ENCODE data around the gene BACE2. TPM values are rescaled to one million over a fixed set of nuclear protein-coding genes. Genes with fewer than 3 reads are reported as not detected.

The BACE2 gene
- total and polyA plus RNA-seq, 2 of the 13 experiments (the other 11 are each of a cell fraction or from before 2014, with no cell fraction given), result 0.07 to 0.11 TPM

DNA sequence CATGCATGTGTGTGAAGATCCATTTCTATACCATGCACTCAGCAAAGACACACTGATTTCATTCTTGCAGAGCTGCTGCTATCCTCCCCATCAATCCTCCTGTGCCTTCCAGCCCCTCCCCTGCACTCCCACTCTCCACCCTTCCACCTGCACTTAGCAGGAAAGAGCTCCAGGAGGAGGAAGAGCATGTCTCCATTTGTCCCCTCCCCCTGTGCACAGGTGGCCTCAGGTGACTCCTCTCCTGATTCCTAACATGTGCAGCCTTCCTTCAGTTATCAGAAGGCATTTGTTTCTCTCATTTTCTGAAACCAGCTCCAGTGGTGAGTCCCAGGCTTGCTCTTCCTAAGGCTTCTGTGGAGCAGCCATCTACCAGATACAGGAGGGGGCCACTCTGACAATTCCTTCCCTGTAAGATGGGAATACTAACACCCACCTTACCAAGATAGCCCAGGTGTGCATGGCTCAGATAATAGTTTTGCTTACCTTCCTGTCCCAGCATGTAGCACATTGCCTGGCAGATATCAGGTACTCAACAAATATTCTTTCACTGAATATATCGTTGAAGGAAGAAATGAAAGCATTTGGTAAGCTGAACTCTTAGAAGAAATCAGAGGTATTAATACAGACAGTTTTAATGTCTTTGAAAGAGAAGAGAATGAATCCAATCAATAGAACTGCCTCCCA is 126.7 kb downstream of the BACE2 start:
- no peak overlapping the region for H3K4me3 ChIP-seq (replicated peaks in 1 of 3; ENCODE audit: insufficient read depth in 1 of 3, low read depth in 2 of 3, low read length in 3 of 3)
- in situ Hi-C loops (cut with HindIII; ENCODE audit: extremely low pct_ligation_motif_present, low pct_unique_long_range_greater_than_20kb), result no loop called here
- no peaks in the 10 kb centered on the region for H3K79me2 ChIP-seq (ENCODE audit: insufficient read depth, low read length)
- no peak overlapping the region for H2AFZ ChIP-seq (ENCODE audit: low read length)
- CTCF ChIA-PET (ENCODE audit: low intra/inter-chr PET ratio, low total read pairs), result no interaction called here
- no peak overlapping the region for H3K9ac ChIP-seq (ENCODE audit: insufficient read depth, low read depth, low read length)
- no peak overlapping the region for H3K27ac ChIP-seq (ENCODE audit: extremely low read length, insufficient read depth, low read length)
- H3K27me3 ChIP-seq (ENCODE audit: control insufficient read depth in 1 of 2, insufficient read depth in 2 of 2, low read length in 2 of 2), result peaks cover 0 to 4% of the 10 kb centered on the region in 2 experiments; a peak in 1 of 5 replicates
- no TSS peak for BruUV-seq (replicated peaks)
- no peak for ATAC-seq
- H3K4me2 ChIP-seq (ENCODE audit: low read depth, low read length), result no peak overlapping the region
- H3K4me1 ChIP-seq (ENCODE audit: insufficient read depth, low read length), result peaks cover 6% of the 10 kb centered on the region; the same call in 1 of the 2 replicates
- TF ChIP-seq, protein P1, sequence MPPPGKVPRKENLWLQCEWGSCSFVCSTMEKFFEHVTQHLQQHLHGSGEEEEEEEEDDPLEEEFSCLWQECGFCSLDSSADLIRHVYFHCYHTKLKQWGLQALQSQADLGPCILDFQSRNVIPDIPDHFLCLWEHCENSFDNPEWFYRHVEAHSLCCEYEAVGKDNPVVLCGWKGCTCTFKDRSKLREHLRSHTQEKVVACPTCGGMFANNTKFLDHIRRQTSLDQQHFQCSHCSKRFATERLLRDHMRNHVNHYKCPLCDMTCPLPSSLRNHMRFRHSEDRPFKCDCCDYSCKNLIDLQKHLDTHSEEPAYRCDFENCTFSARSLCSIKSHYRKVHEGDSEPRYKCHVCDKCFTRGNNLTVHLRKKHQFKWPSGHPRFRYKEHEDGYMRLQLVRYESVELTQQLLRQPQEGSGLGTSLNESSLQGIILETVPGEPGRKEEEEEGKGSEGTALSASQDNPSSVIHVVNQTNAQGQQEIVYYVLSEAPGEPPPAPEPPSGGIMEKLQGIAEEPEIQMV (CRISPR knock-in tag; IDR thresholded peaks at IDR 0.05; ENCODE audit: low read depth), result no peak
- TF ChIP-seq, protein P2, sequence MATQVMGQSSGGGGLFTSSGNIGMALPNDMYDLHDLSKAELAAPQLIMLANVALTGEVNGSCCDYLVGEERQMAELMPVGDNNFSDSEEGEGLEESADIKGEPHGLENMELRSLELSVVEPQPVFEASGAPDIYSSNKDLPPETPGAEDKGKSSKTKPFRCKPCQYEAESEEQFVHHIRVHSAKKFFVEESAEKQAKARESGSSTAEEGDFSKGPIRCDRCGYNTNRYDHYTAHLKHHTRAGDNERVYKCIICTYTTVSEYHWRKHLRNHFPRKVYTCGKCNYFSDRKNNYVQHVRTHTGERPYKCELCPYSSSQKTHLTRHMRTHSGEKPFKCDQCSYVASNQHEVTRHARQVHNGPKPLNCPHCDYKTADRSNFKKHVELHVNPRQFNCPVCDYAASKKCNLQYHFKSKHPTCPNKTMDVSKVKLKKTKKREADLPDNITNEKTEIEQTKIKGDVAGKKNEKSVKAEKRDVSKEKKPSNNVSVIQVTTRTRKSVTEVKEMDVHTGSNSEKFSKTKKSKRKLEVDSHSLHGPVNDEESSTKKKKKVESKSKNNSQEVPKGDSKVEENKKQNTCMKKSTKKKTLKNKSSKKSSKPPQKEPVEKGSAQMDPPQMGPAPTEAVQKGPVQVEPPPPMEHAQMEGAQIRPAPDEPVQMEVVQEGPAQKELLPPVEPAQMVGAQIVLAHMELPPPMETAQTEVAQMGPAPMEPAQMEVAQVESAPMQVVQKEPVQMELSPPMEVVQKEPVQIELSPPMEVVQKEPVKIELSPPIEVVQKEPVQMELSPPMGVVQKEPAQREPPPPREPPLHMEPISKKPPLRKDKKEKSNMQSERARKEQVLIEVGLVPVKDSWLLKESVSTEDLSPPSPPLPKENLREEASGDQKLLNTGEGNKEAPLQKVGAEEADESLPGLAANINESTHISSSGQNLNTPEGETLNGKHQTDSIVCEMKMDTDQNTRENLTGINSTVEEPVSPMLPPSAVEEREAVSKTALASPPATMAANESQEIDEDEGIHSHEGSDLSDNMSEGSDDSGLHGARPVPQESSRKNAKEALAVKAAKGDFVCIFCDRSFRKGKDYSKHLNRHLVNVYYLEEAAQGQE (IDR thresholded peaks at IDR 0.05; ENCODE audit: borderline replicate concordance in 1 of 2, low read depth in 1 of 2, low read length in 2 of 2), result no peak
- no peak for TF ChIP-seq ZNF180 (CRISPR knock-in tag; IDR thresholded peaks at IDR 0.05; ENCODE audit: borderline replicate concordance, low read depth)
- TF ChIP-seq, protein P3, sequence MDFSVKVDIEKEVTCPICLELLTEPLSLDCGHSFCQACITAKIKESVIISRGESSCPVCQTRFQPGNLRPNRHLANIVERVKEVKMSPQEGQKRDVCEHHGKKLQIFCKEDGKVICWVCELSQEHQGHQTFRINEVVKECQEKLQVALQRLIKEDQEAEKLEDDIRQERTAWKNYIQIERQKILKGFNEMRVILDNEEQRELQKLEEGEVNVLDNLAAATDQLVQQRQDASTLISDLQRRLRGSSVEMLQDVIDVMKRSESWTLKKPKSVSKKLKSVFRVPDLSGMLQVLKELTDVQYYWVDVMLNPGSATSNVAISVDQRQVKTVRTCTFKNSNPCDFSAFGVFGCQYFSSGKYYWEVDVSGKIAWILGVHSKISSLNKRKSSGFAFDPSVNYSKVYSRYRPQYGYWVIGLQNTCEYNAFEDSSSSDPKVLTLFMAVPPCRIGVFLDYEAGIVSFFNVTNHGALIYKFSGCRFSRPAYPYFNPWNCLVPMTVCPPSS (IDR thresholded peaks at IDR 0.05), result no peak
- TF ChIP-seq GABPB1 (CRISPR knock-in tag; IDR thresholded peaks at IDR 0.05), result no peak
- TF ChIP-seq GTF3A (CRISPR knock-in tag; conservative IDR thresholded peaks at IDR 0.05), result no peak
- TF ChIP-seq REPIN1 (CRISPR knock-in tag; IDR thresholded peaks at IDR 0.05; ENCODE audit: borderline replicate concordance, low read depth), result no peak
- TF ChIP-seq, protein P4, sequence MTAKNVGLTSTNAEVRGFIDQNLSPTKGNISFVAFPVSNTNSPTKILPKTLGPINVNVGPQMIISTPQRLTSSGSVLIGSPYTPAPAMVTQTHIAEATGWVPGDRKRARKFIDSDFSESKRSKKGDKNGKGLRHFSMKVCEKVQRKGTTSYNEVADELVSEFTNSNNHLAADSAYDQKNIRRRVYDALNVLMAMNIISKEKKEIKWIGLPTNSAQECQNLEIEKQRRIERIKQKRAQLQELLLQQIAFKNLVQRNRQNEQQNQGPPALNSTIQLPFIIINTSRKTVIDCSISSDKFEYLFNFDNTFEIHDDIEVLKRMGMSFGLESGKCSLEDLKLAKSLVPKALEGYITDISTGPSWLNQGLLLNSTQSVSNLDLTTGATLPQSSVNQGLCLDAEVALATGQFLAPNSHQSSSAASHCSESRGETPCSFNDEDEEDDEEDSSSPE (CRISPR knock-in tag; IDR thresholded peaks at IDR 0.05), result no peak
- TF ChIP-seq SAFB2 (CRISPR knock-in tag; IDR thresholded peaks at IDR 0.05; ENCODE audit: borderline replicate concordance, low read depth), result no peak
- no peak for TF ChIP-seq ZBTB42 (CRISPR knock-in tag; IDR thresholded peaks at IDR 0.05)
- no peaks in the 10 kb centered on the region for H3K36me3 ChIP-seq (replicated peaks in 1 of 2; ENCODE audit: control insufficient read depth in 1 of 2, insufficient read depth in 2 of 2, low read length in 2 of 2)
- no peaks in the 10 kb centered on the region for H4K20me1 ChIP-seq (ENCODE audit: insufficient read depth, low read length)
- intact Hi-C loops (cut with micrococcal nuclease; ENCODE audit: unreplicated experiment), result no loop called here
- no peak for DNase-seq (ENCODE audit: low spot score)
- POLR2A ChIA-PET, result no interaction called here
- 17% methylated on average over 1 of the region's 1 CpG for WGBS (ENCODE audit: low lambda C conversion rate)
- no peaks in the 10 kb centered on the region for H3K9me3 ChIP-seq (ENCODE audit: low read length)
- no peak for FAIRE-seq
